ENCODE measurements around the gene ASB18. TPM values are rescaled to one million over a fixed set of nuclear protein-coding genes. Genes with fewer than 3 reads are reported as not detected.

Gene ASB18
- total and polyA plus RNA-seq, 10 of the 15 experiments (the other 5 are each of a cell fraction or from before 2014, with no cell fraction given), result not detected

DNA sequence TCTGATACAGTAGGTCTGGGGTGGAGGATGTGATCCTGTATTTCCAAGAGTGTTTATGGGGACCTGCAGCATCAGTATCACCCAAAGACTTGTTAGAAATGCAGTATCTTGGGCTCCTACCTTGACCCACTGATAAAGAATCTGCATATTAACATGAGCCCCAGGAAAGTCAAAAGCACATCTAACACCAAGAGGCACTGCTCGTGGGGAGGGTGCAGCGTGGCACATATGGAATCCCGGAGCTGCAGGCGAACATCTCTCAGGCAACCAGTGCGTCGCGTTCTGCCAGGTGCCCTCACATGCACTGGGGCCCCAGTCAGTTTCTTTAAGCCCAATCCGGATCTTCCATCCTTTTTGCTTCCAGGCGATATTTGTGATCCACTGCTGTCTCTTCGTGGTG is 41.3 kb upstream of the ASB18 start:
- H3K27ac ChIP-seq (ENCODE audit: control insufficient read depth, insufficient read depth), result no peak overlapping the region
- CTCF ChIA-PET, result no interaction called here
- BruUV-seq (replicated peaks), result no TSS peak

More for the DNA sequence above, 41.3 kb upstream of the ASB18 start:
- ChIA-PET POLR2A (no interaction called here), RAD21 (ENCODE audit: unreplicated experiment) (no interaction called here), SMC1A (ENCODE audit: uncharacterized antibody, unreplicated experiment) (no interaction called here)
- 20% methylated on average over 10 of the region's 10 CpGs for WGBS (ENCODE audit: insufficient coverage, insufficient replicate concordance, low lambda C conversion rate, missing lambda C conversion rate)
- H3K4me2 ChIP-seq (ENCODE audit: control insufficient read depth, insufficient read depth), result no peak overlapping the region
- no peak overlapping the region for H2AFZ ChIP-seq (ENCODE audit: control insufficient read depth, low read depth, low read length)
- FAIRE-seq, result no peak
- no peak overlapping the region for H3K9ac ChIP-seq (ENCODE audit: control insufficient read depth, insufficient read depth, low read length)
- no peak overlapping the region for H3K4me3 ChIP-seq
- no peaks in the 10 kb centered on the region; a peak in 1 of 4 replicates for H3K27me3 ChIP-seq (replicated peaks in 1 of 2; ENCODE audit: control insufficient read depth in 2 of 2, insufficient read depth in 2 of 2, low read length in 1 of 2)
- intact Hi-C loops (cut with micrococcal nuclease; ENCODE audit: unreplicated experiment), result no loop called here
- no peaks in the 10 kb centered on the region for H3K36me3 ChIP-seq (ENCODE audit: control insufficient read depth in 2 of 2, insufficient read depth in 2 of 2, low read length in 1 of 2)
- in situ Hi-C loops (cut with MboI), result no loop called here
- no peaks in the 10 kb centered on the region for H3K4me1 ChIP-seq (ENCODE audit: control insufficient read depth, insufficient read depth, low read length)
- no peaks in the 10 kb centered on the region for H4K20me1 ChIP-seq (ENCODE audit: control insufficient read depth, insufficient read depth)
- no peaks in the 10 kb centered on the region for H3K9me3 ChIP-seq (replicated peaks; ENCODE audit: control insufficient read depth, insufficient read depth, low read length)
- no peak for ATAC-seq
- no peak for DNase-seq (ENCODE audit: low read depth, low spot score)
- no peaks in the 10 kb centered on the region for H3K79me2 ChIP-seq (ENCODE audit: control insufficient read depth, insufficient read depth, low read length)
- TF ChIP-seq HCFC1 (IDR thresholded peaks at IDR 0.05; ENCODE audit: low read length), result no peak
- TF ChIP-seq TARDBP (IDR thresholded peaks at IDR 0.05; ENCODE audit: borderline replicate concordance), result no peak
- TF ChIP-seq YBX1 (IDR thresholded peaks at IDR 0.05), result no peak
- TF ChIP-seq, protein P1, sequence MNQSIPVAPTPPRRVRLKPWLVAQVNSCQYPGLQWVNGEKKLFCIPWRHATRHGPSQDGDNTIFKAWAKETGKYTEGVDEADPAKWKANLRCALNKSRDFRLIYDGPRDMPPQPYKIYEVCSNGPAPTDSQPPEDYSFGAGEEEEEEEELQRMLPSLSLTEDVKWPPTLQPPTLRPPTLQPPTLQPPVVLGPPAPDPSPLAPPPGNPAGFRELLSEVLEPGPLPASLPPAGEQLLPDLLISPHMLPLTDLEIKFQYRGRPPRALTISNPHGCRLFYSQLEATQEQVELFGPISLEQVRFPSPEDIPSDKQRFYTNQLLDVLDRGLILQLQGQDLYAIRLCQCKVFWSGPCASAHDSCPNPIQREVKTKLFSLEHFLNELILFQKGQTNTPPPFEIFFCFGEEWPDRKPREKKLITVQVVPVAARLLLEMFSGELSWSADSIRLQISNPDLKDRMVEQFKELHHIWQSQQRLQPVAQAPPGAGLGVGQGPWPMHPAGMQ (IDR thresholded peaks at IDR 0.05; ENCODE audit: borderline replicate concordance), result no peak
- TF ChIP-seq RELA (IDR thresholded peaks at IDR 0.05; ENCODE audit: borderline replicate concordance, partially characterized antibody), result no peak
- no peak for TF ChIP-seq BRCA1 (IDR thresholded peaks at IDR 0.05; ENCODE audit: low read depth, low read length)
- TF ChIP-seq TCF12 (IDR thresholded peaks at IDR 0.05; ENCODE audit: low read depth, low read length), result no peak
- no peak for TF ChIP-seq ZNF207 (IDR thresholded peaks at IDR 0.05; ENCODE audit: borderline replicate concordance)
- TF ChIP-seq SREBF1 (IDR thresholded peaks at IDR 0.05; ENCODE audit: low read length), result no peak
- TF ChIP-seq FOXK2 (IDR thresholded peaks at IDR 0.05), result no peak
- TF ChIP-seq, protein P2, sequence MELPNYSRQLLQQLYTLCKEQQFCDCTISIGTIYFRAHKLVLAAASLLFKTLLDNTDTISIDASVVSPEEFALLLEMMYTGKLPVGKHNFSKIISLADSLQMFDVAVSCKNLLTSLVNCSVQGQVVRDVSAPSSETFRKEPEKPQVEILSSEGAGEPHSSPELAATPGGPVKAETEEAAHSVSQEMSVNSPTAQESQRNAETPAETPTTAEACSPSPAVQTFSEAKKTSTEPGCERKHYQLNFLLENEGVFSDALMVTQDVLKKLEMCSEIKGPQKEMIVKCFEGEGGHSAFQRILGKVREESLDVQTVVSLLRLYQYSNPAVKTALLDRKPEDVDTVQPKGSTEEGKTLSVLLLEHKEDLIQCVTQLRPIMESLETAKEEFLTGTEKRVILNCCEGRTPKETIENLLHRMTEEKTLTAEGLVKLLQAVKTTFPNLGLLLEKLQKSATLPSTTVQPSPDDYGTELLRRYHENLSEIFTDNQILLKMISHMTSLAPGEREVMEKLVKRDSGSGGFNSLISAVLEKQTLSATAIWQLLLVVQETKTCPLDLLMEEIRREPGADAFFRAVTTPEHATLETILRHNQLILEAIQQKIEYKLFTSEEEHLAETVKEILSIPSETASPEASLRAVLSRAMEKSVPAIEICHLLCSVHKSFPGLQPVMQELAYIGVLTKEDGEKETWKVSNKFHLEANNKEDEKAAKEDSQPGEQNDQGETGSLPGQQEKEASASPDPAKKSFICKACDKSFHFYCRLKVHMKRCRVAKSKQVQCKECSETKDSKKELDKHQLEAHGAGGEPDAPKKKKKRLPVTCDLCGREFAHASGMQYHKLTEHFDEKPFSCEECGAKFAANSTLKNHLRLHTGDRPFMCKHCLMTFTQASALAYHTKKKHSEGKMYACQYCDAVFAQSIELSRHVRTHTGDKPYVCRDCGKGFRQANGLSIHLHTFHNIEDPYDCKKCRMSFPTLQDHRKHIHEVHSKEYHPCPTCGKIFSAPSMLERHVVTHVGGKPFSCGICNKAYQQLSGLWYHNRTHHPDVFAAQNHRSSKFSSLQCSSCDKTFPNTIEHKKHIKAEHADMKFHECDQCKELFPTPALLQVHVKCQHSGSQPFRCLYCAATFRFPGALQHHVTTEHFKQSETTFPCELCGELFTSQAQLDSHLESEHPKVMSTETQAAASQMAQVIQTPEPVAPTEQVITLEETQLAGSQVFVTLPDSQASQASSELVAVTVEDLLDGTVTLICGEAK (IDR thresholded peaks at IDR 0.05; ENCODE audit: borderline replicate concordance), result no peak
- TF ChIP-seq STAT1 (conservative IDR thresholded peaks at IDR 0.05), result no peak
- TF ChIP-seq SMARCA5 (IDR thresholded peaks at IDR 0.05), result no peak
- TF ChIP-seq, protein P3, sequence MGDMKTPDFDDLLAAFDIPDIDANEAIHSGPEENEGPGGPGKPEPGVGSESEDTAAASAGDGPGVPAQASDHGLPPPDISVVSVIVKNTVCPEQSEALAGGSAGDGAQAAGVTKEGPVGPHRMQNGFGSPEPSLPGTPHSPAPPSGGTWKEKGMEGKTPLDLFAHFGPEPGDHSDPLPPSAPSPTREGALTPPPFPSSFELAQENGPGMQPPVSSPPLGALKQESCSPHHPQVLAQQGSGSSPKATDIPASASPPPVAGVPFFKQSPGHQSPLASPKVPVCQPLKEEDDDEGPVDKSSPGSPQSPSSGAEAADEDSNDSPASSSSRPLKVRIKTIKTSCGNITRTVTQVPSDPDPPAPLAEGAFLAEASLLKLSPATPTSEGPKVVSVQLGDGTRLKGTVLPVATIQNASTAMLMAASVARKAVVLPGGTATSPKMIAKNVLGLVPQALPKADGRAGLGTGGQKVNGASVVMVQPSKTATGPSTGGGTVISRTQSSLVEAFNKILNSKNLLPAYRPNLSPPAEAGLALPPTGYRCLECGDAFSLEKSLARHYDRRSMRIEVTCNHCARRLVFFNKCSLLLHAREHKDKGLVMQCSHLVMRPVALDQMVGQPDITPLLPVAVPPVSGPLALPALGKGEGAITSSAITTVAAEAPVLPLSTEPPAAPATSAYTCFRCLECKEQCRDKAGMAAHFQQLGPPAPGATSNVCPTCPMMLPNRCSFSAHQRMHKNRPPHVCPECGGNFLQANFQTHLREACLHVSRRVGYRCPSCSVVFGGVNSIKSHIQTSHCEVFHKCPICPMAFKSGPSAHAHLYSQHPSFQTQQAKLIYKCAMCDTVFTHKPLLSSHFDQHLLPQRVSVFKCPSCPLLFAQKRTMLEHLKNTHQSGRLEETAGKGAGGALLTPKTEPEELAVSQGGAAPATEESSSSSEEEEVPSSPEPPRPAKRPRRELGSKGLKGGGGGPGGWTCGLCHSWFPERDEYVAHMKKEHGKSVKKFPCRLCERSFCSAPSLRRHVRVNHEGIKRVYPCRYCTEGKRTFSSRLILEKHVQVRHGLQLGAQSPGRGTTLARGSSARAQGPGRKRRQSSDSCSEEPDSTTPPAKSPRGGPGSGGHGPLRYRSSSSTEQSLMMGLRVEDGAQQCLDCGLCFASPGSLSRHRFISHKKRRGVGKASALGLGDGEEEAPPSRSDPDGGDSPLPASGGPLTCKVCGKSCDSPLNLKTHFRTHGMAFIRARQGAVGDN (IDR thresholded peaks at IDR 0.05), result no peak
- no peak for TF ChIP-seq POU2F2 (IDR thresholded peaks at IDR 0.05; ENCODE audit: borderline replicate concordance, low read depth, low read length)
- no peak for TF ChIP-seq NBN (IDR thresholded peaks at IDR 0.05)

All from GM12878 (cell line).